ENCODE data around the gene COQ2. TPM values are rescaled to one million over a fixed set of nuclear protein-coding genes. Genes with fewer than 3 reads are reported as not detected.
"Not testable (repeated sequence)": the region's sequence is repeated elsewhere in the genome, so short reads cannot be mapped to it uniquely, and the experiment has no call there.

COQ2 gene, protein sequence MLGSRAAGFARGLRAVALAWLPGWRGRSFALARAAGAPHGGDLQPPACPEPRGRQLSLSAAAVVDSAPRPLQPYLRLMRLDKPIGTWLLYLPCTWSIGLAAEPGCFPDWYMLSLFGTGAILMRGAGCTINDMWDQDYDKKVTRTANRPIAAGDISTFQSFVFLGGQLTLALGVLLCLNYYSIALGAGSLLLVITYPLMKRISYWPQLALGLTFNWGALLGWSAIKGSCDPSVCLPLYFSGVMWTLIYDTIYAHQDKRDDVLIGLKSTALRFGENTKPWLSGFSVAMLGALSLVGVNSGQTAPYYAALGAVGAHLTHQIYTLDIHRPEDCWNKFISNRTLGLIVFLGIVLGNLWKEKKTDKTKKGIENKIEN
- polyA plus RNA-seq (ENCODE audit: insufficient read length), result 9.8 TPM

DNA sequence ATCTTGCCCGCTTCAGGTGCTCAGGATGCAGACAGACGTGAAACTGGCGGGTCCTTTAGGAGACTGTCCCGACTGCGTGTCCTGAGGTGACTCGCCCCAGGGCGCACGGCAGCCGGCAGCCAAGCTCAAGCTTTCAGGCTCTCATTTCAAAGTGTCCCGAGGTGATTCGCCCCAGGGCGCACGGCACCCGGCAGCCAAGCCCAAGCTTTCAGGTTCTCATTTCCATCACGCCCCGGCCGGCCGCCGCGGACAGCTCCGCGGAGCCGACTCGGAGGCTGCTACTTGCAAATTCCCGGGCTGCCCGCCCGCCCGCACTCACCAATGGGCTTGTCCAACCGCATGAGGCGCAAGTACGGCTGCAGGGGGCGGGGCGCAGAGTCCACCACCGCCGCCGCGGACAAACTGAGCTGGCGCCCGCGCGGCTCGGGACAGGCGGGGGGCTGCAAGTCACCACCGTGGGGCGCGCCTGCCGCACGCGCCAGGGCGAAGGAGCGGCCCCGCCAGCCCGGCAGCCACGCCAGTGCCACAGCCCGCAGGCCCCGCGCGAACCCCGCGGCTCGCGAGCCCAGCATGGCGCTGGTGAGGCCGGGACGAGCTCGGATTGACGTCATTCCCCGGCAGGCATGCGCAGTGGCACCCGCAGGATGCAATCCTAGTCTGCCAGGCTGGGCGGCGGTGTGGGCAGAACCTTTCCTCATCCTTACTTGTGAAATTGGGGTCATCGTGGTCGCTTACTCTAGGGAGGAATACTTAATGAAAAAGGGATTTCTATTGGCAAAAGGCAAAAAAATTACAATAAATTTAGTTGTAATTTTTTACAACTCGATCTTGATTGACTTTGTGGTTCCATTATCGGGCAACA, at the start of gene COQ2:
COQ2 (minus strand) TSS at position 606 of the 862 bp plus-strand sequence; CDS start at position 572, 34 bp downstream.
- DNase-seq (ENCODE audit: low read depth), result peak; percentile 84

DNA sequence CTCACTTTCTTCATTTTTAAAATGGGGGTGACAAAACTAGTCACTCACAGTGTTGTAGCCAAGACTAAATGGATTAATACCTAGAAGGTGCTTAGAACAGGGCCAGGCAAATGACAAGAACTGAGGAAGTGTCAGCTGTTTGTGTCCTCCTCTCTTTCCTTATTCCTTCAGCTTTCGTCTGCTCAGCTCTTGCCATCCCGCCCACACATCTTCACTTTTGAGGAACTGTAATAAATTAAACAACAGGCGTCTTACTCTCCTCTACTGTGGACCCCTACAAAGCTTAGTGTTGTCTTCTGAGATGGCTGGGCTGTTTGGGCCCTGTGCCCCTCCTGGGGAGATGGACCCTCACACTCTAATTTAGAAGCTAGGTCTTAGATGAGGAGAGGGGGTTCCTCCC, 47.4 kb upstream of the COQ2 start:
- DNase-seq (ENCODE audit: low read depth), result no peak

DNA sequence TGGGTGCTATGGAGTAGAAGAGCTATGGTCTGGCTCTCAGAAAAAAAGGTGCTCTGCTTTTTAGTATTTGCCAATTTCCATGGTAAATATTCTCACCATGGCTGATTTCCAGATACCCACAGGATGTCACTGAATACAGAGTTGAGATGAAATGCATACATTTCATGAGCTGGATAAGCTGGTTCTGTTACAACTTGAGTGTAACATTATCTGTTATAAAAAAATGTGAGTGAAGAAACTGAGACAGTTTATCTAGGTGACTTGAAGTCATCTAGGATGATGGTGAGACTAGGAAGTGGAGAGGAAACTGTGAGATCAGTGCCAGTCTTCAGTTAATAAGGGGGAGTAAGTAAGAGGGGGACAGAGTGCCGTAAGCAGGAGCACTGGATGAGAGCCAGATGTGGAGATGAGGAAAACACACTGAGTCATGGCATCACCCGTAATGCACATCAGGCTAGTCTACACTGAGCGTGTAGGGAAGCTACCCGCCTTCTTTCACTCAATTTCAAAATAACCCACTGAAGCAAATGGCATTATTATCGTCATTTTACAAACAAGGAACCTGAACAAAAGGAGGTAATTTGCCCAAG, 45.0 kb upstream of the COQ2 start:
- no peak for DNase-seq (ENCODE audit: low read depth)

DNA sequence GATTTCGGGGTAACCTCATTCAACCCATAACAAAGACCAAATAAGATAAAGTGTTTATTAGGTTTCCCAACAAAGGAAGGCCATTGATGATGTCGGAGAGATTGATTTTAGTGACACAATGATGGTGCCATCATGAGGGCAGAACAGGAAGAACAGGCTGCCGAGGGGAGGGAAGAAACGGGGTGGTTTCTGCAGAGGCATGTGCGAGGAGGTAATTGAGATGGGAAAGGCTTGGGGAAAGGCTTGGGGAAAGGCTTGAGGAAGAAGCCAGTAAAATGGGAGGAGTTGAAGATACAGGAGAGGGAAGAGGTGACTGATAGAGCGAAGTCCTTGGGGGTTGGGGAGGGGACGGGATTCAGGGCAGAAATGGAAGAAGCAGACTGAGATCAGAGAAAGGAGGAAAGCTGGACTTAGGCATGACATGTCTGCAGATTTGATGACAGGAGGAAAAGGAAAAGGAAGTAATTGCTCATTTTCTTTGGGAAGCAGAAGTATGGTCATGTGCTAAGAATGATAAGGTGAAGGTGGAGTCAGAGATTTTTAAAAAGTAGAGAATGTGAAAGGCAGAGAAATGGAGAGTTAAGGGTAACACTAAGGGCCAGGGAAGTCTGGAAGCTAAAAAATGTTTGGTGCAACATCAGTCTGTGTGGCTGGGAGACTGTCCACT, 44.1 kb upstream of the COQ2 start:
- DNase-seq (ENCODE audit: low read depth), result no peak

DNA sequence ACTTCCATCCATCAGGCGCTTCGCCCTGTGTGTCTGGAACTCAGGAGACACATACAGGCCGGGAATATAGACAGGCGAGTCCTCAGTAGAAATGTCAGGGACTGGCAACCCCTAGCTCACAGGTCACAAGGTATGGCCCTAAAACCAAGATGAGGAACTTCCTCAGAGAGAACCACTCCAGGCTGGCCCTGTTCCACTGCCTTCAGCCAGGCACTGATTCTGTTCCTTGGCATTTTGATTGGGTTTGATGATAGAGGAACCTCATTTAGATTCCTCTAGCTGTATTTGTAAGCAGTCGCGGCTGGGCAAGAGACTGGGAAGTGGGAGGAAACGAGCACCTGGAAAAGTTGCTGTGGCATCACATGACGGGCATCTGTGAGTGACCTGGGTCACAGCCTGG, 41.9 kb upstream of the COQ2 start:
- DNase-seq (ENCODE audit: low read depth), result no peak

DNA sequence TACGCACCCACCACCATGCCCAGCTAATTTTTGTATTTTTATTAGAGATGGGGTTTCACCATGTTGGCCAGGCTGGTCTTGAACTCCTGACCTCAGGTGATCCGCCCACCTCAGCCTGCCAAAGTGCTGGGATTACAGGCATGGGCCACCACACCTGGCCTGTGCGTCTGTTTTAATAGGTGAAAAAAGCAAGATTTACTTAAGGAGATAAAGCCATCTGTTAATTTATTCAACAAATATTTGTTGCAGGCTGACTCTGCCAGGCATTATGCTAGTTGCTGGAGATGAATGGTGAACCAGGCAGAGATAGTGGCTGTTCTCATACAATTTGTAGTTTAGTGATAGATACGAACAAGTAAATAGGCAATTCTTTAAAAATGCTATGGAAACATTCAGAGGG, 40.7 kb upstream of the COQ2 start:
- DNase-seq (ENCODE audit: low read depth), result not testable (repeated sequence)

DNA sequence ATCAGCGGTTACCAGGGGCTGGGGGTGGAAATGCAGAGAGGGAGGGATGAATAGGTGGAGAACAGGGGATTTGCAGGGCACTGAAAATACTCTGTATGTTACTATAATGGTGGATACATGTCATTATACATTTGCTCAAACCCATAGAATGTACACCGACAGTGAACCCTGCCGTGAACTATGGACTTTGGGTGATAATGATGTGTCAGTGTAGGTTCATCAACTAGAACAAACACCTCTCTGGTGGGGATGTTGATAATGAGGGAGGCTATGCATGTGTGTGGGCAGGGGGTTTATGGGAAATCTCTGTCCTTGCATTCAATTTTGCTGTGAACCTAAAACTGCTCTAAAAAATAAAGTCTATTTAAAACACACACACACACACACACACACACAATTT, 38.5 kb upstream of the COQ2 start:
- no peak for DNase-seq (ENCODE audit: low read depth)

DNA sequence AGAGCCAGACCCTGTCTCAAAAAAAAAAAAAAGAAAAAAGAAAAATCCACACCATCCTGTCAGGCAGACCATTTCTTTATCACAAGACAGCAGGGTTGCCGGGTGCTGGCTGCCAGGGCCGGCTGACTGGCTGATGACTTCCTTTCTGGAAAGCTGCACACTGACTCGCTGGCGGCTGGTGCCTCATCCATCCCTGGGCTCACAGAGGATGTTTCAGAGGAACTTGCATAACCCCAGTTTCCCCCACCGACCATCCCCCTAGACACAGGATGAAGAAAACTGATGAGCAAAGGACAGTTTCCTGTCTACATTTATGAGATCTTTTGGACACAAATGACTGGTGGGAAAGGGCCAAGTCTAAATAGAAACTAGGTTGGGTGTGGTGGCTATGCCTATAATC, 36.0 kb upstream of the COQ2 start:
- DNase-seq (ENCODE audit: low read depth), result no peak

DNA sequence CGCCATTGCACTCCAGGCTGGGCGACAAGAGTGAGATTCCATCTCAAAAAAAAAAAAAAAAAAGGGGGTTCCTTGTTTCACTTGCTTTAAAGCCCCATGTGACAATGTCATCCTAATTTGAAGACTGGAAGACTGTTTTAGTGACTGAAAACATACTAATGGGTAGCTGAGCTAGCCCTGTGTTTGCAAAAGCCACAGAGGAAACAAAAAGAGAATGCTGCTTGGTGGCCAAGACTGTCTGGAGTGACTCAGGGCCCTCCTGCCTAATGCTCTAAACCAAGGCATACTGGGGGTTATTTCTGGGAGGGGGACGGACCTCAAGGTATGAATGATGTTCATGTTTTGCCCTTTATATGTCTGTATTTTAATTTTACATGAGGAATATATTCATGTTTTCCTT, 34.1 kb upstream of the COQ2 start:
- DNase-seq (ENCODE audit: low read depth), result no peak

DNA sequence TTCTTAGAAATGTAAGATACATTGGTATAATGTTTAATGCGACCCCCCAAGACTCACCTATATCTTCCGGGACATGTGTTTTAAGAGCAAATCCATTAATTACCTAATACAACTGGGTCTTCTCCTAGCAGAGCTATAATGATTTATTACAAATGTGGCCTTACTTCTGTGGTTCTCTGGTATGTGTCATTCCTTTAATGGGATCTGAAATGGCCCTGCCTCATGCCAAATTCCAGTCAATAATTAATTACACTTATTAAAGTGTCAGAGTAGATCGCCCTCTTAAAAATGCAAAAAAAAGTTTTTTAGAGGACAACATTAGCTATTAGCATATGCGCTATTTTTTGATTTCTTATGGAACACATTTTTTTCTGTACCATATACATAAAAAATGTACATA, 33.1 kb upstream of the COQ2 start:
- DNase-seq (ENCODE audit: low read depth), result no peak

DNA sequence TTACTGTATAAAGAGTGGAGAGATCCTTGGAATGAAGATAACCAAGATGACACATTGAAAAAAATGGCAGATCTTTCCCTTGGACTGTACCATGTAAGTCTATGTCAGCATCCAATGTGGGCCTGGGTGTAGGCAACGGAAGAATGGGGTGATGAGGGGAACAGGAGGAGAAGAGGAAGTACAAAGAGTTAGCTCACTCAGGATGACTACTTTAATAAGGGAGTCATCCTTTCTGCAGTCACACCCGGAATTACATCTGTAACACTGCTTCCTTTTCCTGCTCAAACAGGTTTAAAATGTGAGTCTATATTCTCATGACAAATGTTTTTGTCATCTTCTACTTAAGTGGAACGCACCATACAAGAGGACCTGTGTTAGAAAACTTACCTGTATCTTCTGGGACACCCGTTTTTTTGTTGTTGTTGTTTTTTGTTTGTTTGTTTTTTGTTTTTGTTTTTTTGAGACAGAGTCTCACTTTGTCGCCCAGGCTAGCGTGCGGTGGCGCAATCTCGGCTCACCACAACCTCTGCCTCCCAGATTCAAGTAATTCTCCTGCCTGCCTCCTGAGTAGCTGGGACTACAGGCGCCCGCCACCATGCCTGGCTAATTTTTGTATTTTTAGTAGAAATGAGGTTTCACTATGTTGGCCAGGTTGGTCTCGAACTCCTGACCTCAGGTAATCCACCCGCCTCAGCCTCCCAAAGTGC, 32.0 kb upstream of the COQ2 start:
- DNase-seq (ENCODE audit: low read depth), result no peak

DNA sequence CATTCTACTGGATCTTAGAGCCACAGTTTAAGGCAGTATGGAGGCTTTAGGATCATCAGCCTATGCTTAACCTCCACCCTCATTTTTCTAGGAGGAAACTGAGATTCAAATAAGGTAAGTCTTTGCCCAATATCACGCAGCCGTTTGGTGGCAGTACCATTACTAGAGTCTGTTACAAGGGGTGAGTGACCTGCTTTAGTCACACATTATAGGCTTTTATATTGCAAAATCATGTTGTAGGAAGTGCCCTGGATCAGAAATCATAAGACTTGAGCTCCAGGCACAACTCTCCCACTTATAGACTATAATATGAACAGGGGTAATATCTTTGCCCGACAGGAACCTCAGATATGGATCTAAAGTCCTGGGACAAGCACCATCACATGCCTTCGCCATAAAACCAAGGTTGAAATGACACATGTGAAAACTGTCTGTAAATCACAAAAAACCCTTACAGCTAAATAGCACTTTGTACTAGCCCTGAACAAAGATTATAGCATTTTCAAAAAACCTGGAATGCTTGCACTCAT, 30.8 kb upstream of the COQ2 start:
- no peak for DNase-seq (ENCODE audit: low read depth)

DNA sequence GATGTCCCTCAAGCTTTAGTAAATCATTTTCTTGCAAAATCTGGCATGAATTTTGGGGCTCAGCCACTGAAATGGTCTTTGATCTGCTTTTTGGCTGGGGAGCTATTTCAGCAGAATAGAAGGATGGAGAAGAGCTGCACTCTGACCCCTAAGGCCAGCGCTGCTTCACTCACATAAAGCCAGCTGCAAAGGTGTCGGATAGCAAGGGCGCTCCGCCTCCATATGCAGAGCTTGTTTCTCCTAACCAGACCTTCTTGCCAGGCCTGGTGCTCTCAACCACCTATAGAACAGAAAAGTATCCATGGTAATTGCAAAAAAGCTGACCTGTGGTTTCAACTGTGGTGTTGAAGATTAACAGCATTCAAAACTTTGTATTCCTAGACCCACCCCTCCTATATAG, 24.1 kb upstream of the COQ2 start:
- no peak for DNase-seq (ENCODE audit: low read depth)

DNA sequence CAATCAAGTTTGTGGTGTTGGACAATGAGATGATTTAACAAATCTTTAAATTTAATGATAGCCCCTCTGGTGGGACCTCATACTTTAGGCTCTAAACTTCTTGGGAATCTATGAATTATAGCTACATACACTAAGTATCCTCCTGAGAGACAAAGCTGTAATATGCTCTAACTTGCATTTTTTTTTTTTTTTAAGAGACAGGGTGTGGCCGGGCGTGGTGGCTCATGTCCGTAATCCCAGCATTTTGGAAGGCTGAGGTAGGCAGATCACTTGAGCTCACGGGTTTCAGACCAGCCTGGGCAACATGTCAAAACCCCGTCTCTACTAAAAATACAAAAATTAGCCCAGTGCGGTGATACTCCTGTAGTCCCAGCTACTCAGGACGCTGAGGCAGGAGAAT, 23.3 kb upstream of the COQ2 start:
- no peak for DNase-seq (ENCODE audit: low read depth)

DNA sequence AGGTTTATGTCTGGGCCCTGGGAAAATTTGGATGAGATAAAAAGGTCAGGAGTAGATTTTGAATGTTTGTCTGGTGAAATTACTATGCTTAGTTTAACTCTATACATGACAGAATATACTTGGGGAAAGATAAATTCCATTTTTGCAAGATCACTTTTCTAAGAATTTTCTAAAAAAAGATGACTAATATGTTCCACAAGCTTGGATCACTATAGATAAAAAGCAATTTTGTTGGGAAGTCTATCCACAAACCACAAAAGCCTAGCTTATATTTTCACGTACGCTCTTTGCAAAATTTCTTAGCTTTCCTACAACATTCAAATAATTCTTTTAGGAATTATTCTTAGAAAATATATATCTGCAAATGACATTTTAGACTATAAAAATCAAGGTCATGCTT, 20.6 kb upstream of the COQ2 start:
- DNase-seq (ENCODE audit: low read depth), result no peak

DNA sequence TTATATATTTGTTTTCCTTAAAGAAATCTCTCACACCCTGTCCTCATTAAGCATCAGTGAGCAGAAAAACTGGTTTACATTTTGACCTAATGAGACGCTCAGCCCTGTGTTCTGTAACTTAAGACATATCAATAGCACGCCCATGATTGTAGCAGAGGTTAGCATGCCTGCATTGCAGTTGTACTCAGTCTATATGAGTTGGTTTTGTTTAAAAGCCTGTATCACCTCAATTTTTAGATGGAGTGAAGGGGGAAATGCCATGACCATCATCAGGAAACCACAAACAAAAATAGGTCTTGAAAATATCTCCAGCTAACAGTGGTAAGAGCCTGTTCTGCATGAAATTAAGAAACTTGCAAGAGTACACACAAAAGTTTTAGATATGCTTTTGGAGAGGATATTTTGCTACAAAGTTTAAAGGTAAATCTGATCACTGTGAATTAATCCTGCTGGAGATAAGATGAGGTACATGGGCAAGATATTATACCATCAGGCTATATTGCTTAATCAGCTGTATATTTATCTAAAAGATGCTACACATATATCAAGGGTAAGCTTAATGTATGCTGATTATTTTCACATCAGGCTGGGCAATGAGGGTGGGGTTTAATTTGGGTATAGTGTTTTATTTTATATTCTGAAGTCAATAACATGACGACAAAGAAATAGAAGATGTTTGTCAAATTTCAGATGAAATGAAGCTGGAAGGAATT, 13.1 kb upstream of the COQ2 start:
- no peak for DNase-seq (ENCODE audit: low read depth)

DNA sequence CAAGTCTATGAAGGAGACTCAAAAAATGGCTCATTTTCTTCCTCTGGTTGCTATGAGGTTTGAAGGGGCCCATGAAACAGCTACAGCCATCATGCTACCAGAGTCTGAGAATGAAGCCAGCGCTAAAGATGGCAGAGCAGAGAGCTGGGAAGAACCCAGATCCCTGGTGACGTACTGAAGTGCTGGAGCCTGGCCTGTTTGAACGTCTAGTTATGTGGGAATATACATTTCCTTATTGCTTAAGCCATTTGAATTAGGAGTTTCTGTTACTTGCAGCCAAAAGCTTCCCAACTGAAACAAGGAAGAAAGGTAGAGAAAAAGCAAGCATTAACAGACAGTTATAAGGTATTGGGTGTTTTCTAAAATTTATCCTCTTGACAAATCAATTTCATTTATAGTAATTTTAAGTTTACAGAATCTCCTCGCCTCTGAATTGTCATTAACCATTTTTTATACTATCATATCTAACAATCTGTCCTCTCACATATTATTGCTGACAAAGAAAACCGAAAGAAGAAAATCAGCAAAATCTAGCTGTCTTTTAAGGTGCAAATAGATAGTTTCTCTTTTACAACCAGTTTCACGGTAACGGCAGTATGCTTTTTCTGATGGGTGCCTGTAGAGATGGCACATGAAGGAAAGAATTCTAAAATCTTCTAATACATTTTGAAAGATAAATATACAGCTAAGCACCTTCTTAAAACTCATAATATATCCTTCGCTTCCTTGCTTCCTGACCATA, 8.9 kb upstream of the COQ2 start:
- no peak for DNase-seq (ENCODE audit: low read depth)

DNA sequence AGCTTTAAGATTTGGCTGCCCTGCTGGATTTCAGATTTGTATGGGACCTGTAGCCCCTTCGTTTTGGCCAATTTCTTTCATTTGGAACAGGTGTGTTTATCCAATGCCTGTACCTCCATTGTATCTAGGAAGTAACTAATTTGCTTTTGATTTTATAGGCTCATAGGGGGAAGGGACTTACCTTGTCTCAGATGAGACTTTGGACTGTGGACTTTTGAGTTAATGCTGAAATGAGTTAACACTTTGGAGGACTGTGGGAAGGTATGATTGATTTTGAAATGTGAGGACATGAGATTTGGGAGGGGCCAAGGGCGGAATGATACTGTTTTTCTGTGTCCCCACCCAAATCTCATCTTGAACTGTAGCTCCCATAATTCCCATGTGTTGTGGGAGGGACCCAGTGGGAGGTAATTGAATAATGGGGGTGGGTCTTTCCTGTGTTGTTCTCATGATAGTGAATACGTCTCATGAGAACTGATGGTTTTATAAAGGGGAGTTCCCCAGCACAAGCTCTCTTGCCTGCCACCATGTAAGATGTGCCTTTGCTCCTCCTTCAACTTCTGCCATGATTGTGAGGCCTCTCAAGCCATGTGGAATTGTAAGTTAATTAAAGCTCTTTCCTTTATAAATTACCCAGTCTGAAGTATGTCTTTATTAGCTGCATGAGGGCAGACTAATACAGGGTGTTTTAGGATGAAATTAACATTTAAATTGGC, 5.6 kb upstream of the COQ2 start:
- not testable (repeated sequence) for DNase-seq (ENCODE audit: low read depth)

DNA sequence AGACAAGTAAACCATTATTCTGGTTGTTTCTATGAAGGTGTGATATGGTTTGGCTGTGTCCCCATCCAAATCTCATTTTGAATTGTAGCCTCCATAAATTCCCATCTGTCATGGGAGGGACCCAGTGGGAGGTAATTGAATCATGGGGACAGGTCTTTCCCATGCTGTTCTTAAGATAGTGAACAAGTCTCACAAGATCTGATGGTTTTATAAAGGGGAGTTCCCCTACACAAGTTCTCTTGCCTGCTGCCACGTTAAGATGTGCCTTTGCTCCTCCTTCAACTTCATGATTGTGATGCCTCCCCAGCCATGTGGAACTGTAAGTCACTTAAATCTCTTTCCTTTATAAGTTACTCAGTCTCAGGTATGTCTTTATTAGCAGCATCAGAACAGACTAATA, 3.8 kb upstream of the COQ2 start:
- DNase-seq (ENCODE audit: low read depth), result not testable (repeated sequence)

All from forelimb muscle (tissue), 1 donor.